ENCODE measurements around the gene POU2F1. TPM values are rescaled to one million over a fixed set of nuclear protein-coding genes. Genes with fewer than 3 reads are reported as not detected.

The POU2F1 gene
- total and polyA plus RNA-seq, 4 experiments from 2014 or later = 5.7 to 22.9 (median 14.4) TPM

Other genes with a start within 250 kb of the POU2F1 start
- gene ILDR2, start 245.3 kb upstream of the POU2F1 start, total RNA-seq = under 1 TPM; 0.25 to 0.52 TPM
- under 1 TPM in 1 of 2 donors, not detected in 1; 0.21 TPM for gene ILDR2, start 245.3 kb upstream of the POU2F1 start, polyA plus RNA-seq
- not detected for gene MAEL, start 231.6 kb upstream of the POU2F1 start, total RNA-seq
- not detected for gene MAEL, start 231.6 kb upstream of the POU2F1 start, polyA plus RNA-seq
- 10 to 100 TPM; 21.2 to 21.6 TPM for gene GPA33, start 130.5 kb upstream of the POU2F1 start, total RNA-seq
- 10 to 100 TPM; 24.2 to 33.5 TPM for gene GPA33, start 130.5 kb upstream of the POU2F1 start, polyA plus RNA-seq
- not detected for gene STYXL2, start 126.8 kb upstream of the POU2F1 start, total RNA-seq
- not detected for gene STYXL2, start 126.8 kb upstream of the POU2F1 start, polyA plus RNA-seq

Data from CD4-positive, alpha-beta memory T cell (primary cell).